GM18505 (cell line): ENCODE measurements around the gene EFNB2.

Experiments
- ATAC-seq: cut with Tn5 transposase; IDR thresholded peaks from one replicate; pipeline ENCODE4 v1.9.1; 2021; ENCODE audit not compliant: unreplicated experiment
- POLR2A ChIP-seq: IDR thresholded peaks from 4 replicates; pipeline ENCODE4 v1.6.1; 2011; ENCODE audit warnings: borderline replicate concordance; ENCODE audit not compliant: insufficient read depth, insufficient read length; ENCODE audit errors: extremely low read depth

EFNB2 gene

DNA sequence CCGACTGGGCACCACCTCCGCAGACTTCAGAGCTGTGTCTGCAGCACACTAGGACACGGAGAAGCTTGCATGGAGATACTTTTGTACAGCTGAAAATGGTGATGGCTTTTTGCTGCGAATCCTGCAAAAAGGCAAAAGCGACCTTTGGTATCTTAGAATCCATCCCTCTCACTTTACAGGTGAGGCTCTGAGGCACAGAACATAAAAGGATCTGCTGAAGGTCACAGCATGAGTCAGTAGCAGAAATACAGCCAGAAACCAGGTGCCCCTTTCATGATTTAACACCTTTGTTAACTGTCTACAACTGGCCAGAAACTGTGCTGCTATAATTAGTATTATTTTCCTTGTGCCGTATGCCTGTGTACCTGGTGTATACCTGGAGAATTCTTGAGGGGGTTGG lies 48.3 kb downstream of the EFNB2 start:
- ATAC-seq, result no peak
- no peak for TF ChIP-seq POLR2A

DNA sequence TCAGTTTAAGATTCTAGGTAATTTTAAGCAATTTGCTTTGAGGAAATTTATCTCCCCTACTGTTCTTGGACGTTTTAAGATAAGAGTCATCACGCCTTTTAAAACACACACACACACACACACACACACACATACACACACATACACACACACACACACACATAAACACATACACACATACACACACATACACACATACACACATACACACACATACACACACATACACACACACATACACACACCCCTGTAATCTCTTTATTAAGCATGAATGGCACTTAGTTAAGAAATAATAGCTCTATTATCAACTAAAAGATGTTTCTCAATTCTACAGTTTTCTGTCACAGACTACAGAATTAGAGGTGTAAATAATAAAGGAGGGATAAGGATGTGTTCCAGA lies 49.2 kb downstream of the EFNB2 start:
- no peak for ATAC-seq
- TF ChIP-seq POLR2A, result no peak

DNA sequence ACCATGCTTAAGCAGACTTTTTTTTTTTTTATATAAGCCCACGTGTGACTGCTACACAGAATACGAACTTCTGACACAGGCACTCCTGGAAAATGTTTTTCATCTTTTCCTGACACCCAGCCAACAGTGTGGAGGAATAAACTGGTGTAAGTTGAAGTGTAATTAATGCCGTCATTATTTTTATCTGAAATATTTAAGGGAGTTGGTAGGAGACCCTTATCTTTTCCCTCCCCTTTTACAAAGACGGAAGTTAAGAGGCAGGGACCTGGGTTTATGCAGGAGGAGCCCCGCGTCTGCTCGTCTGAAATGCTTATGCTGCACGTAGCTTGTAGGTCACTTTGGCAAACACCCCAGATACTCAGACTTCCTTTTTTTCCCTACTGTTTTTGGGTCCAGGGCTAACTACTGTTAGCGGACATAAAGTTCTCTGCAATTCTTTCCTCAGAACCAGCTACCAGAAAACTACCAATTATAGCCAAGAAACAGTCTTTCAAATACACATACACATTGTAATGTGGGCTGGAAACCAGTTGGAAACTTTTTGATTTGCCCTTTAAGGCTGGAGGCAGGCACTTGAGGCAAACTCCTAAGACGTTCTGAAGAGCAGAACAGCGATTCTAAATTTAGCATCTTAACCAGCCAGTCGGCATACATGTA lies 50.8 kb downstream of the EFNB2 start:
- no peak for TF ChIP-seq POLR2A
- no peak for ATAC-seq

DNA sequence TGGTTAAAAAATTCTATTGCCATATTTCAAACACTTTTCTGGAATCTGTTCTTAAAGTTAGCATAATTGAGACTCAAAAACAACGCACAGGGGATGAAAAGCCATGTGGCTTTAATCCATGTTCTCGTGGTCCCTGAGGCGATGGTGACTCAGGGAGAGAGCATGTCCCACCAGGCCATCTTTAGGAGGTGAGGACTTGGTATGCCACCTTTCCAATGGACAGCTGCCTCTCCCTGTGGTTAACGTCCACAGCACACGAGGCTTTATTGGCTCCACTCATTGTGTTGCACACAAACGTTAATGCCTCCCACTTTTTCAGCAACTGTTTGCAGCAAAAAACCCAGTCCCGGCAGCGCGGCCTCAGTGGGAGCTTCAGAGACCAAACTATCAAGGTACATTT lies 51.4 kb downstream of the EFNB2 start:
- no peak for ATAC-seq
- TF ChIP-seq POLR2A, result no peak

DNA sequence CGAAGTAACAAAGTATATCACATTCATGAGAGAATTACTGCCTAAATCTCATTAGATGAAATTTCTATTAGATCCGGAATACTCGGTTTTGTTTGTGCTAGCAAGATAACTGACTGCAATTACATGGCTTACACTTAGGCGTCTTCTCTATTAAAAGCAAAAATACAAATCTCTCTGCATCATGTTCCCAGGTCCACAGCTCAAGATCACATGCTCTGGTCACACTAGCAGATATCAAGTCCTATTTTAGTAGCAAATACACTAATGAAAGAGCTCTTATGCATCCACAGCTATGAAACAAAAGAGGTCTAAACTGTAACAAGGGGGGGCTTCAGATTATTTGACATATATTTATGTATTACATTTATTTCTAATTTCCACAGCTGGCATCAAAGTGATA lies 53.5 kb downstream of the EFNB2 start:
- TF ChIP-seq POLR2A, result no peak
- ATAC-seq, result no peak

DNA sequence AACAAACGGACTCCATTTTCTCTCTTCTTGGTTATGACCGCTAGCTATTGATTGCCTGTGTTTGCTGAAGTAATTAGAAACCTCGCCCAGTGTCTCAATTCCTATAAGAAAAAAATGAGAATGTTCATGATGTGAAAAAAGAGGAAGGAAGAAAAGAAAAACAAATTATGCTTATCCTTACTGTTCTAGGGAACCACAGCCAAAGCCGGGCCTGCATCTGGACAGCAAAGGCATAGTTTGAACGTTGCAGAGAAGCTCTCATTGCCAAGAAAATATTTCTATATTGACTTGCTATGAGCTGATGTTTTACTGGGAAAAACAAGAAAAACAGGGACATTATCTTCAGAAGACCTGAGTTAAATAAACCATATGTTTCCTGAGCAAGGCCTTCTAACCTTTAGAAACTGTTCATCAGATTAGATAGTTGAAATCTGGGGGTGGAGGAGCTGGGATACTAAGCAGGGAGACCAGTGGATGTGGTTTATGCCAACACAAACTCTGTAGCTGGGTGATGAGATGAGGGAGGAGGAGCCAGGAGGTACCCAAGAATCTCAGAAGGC lies 55.0 kb downstream of the EFNB2 start:
- no peak for ATAC-seq
- TF ChIP-seq POLR2A, result no peak

DNA sequence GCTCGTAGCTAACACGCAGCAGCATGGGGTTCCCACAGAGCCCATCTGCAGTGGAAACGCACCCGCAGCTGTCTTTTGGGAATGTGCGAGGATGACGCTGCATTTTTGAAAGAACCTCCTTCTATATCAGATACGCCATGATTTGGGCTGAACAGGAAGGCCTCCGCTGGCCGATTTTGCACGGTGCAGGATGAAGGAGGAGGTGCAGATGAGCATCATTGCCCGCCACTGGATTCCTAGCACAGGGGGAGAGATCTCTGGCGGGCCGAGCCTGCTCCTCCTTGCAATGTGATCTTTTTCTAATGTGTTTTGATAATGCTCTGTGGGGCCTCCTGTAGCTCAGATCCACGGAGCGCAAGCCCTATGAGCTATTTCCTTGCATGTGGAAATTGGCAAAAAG lies 55.5 kb downstream of the EFNB2 start:
- no peak for ATAC-seq
- TF ChIP-seq POLR2A, result no peak

DNA sequence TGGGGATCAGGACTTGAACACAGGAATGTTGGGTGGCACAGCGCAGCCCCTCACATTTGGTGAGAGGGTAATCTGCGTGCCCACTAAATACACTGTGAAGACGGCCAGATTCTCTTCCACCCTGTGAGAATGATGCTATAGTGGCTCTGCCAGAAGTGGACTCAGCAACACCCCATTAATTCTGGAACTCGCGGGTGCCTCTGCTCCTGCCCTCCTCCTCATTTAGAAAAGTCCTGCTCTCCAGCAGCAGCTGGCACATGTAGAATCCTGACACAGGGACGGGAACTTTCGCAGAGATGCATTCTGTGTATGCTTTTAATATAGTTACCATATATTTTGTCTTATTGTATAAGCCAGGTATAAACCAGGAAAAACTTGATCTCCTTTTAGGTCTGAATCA lies 57.3 kb downstream of the EFNB2 start:
- no peak for ATAC-seq
- no peak for TF ChIP-seq POLR2A

DNA sequence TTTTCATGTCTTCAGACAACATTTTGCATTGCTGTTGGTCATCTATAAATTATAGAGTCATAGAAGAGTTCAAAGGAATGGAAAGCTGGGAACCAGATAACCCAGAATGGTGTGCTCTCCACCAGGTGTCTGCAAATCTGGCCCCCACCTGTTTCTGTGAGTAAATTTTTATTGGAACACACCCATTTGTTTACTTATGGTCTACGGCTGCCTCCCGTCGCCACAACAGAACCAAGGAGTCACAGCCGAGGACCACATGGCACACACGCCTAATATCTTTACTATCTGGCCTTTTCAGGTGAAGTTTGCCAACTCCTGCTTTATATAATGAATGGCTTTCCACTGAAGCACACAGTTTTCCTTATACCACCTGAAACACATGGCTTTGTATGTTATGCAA lies 58.2 kb downstream of the EFNB2 start:
- no peak for ATAC-seq
- no peak for TF ChIP-seq POLR2A

DNA sequence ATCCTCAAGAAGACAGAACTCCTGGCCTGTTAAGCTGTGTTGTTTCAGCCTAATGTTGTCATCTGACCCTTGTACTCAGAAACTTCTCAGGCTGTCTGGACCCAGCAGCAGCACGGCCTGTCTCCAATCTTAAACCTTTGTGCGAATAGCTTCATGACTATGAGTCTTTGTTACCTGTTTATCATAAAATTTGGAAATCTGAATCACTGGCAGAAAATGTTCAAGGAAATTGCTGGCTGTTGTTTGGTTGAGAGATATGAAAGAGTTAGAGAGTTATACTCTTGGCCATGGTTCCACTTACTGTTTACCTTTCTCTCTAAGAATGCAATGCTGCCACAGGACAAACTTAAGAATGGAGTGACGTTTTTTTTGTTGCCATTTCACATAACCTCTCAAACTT lies 59.6 kb downstream of the EFNB2 start:
- TF ChIP-seq POLR2A, result no peak
- ATAC-seq, result no peak

DNA sequence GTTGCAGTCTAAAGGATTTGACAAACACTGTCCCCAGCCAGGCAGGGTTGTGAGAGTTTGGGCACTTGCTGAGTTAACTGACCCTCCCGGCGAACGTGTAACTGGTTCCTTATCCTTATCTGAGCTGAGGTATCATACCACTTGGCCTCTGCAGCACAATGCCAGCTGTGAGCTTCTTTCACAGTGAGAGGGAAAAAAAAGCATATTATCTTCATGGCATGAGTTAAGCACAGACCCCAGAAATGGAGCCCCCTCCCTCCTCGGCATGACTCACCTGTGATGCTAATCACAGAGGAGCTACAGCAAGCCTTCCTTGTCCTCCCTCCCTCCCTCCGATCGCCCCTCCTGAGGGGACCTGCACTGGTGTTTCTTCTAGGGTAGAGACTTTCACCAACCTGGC lies 60.5 kb downstream of the EFNB2 start:
- ATAC-seq, result no peak
- TF ChIP-seq POLR2A, result no peak

DNA sequence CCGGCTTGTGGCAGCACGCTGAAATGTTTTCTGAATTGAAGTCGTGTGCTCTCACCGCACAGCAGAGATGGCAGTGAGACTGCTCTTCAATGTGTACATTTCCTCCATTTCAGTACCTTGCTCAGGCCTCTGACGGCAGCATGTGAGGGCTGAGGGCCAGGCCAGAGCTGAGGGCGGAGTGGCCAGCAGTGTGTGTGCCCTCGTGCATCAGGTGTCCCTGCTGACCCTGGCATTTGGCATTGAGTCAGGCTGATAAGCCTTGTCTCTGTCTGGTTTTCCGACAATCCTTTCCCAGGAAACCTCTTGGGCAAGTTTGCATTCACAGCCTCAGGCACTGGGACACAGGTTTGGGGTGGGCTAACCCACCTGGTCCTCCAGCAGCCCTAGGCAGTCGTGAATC lies 62.3 kb downstream of the EFNB2 start:
- ATAC-seq, result no peak
- no peak for TF ChIP-seq POLR2A

DNA sequence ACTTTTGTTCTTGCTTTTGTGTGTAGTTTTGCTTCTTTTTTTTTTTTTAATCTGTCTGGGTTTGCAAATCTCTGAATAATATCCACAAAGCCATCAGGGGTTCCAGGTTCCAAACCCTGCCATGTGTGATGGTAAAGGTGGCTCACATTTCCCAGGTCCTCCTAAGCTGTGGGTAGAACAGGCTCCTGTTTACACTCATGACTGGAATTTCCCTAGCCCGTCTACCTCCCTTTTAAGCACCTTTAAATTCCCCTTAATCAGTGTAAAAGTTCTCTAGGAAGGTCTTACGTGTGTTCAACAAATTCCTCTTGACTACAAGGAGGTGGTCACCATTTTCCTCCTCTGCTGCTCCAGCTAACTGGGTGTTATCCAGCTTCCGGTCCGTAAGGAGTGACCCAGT lies 62.8 kb downstream of the EFNB2 start:
- TF ChIP-seq POLR2A, result no peak
- ATAC-seq, result no peak

DNA sequence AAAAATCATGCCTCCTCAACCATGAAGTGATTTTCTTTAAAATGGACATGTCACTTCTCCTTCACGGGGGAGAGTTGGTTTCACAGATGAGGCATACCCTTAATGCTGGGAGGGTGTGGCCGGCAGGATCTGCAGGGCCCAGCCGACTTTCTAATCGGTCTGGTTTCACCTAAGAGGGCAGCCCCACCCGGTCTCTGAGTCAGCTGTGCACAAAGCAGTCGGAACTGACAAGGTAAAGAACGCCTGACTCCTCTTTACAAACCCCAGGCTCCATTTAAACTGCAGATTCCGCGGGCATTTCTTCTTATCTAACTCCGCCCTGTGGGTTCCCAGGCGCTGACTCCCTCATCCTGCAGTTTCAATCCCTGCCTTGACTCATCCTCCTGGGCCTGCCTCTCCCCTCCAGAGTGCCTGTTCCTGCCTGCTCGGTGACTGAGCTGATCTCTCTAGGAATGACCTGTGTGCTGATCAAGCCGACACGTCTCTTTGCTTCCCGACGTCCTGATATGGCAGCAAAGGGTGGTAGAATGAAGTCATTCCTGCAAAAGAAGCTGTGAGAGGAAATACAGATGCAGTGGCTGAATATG lies 63.4 kb downstream of the EFNB2 start:
- peak; percentile 85 for ATAC-seq
- no peak for TF ChIP-seq POLR2A
